Body of pancreas (tissue), 4 donors: ENCODE results near the gene TPK1. TPM values are rescaled to one million over a fixed set of nuclear protein-coding genes. Genes with fewer than 3 reads are reported as not detected.
A peak's percentile ranks its signal among the peaks of the same experiment; 100 is the strongest.

Source experiments
- ATAC-seq: fragments of 150-250 bp; one replicate; pipeline ENCODE4 v1.9.1; 2016
- DNase-seq, 4 donors: peaks; one replicate each; pipeline ENCODE4 v3.0.0-alpha.2; 2019
- H3K27ac ChIP-seq, 4 donors: fragments of 200-600 bp; sonication (generic); 1 replicate in 3 of 4; 2 replicates in 1 of 4; pipeline versions ENCODE4 v1.5.1 to v1.6.1; 2016 to 2019; ENCODE audit warnings: mild to moderate bottlenecking in 1 of 4, mixed read lengths in 1 of 4, moderate library complexity in 1 of 4
- H3K27me3 ChIP-seq, 2 donors: fragments of 200-600 bp; sonication (generic); one replicate each; pipeline ENCODE4 v1.6.0; 2016; ENCODE audit warnings: mild to moderate bottlenecking in 1 of 2
- H3K36me3 ChIP-seq, 2 donors: fragments of 200-600 bp; sonication (generic); replicated peaks in 1 of 2; 2 replicates each; pipeline ENCODE4 v1.5.1; 2016; ENCODE audit warnings: low read depth in 2 of 2; ENCODE audit not compliant: insufficient read depth in 1 of 2
- H3K4me1 ChIP-seq: fragments of 200-600 bp; sonication (generic); one replicate; pipeline ENCODE4 v1.6.0; 2016
- H3K4me3 ChIP-seq, 2 donors: fragments of 200-600 bp; sonication (generic); 1 replicate in 1 of 2; 2 replicates in 1 of 2; pipeline ENCODE4 v1.5.1; 2016 to 2019
- H3K9me3 ChIP-seq, 3 donors: fragments of 200-600 bp; sonication (generic); 1 replicate in 2 of 3; 2 replicates in 1 of 3; pipeline ENCODE4 v1.5.1; 2016
- POLR2A ChIP-seq, 3 donors: fragments of 450-650 bp; IDR thresholded peaks; one replicate each; pipeline ENCODE4 v1.6.1; 2016; ENCODE audit warnings: antibody characterized with exemption in 3 of 3, mild to moderate bottlenecking in 2 of 3
- WGBS, 2 donors: methylation state at CpG; one replicate each; pipeline ENCODE4 v1.1.5; 2017; 5-methylcytosine and 5-hydroxymethylcytosine counted together
- intact Hi-C: fragments of 100-400 bp; cut with DNase I; formaldehyde crosslinking; loops from one replicate; pipeline ENCODE4 v1.15.1; 2023
- total RNA-seq, 2 donors: library from RNA; depleted of rRNA; stranded (reverse); fragments of >200 nt; gene quantifications; one replicate each; pipeline ENCODE4 v1.1.0, GENCODE V29; 2016
- TF ChIP-seq, protein P1 (sequence below), 7 experiments: fragments of 450-650 bp in 4 of 7; fragments of 200-600 bp in 3 of 7; sonication (generic) in 3 of 7; IDR thresholded peaks; one replicate each; pipeline ENCODE4 v1.5.1; 2016 to 2019; ENCODE audit warnings: antibody characterized with exemption in 7 of 7

Gene TPK1
- total RNA-seq, 2 donors from 2014 or later: 0.66 to 1.3 TPM

DNA sequence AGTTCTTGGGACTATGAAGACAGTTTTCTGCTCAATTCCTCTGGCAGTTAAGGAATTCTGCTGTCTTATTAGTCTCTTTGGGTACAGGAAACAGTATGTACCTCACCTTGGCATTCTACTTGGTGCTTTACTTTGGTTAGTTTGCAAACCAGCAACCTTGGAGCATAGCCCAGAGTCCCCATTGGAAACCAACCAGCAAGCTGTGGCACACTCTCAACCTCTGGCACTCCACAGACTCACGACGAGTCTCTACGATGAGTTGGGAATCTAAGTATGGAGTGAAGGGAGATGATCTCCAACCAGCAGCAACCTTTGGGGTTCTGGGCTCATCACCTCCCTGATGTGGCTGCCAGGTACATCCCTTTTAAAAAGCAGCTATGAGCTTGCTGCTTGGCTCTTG lies 43.8 kb downstream of the TPK1 start:
- DNase-seq: peak in 2 of 4 donors; percentile 13 to 22
- Histone ChIP-seq H3K4me3 (no peak overlapping the region), H3K9me3 (no peaks in the 10 kb centered on the region), H3K27me3 (no peaks in the 10 kb centered on the region), H3K27ac (no peak overlapping the region), H3K36me3 (no peaks in the 10 kb centered on the region), H3K4me1 (peaks cover 7% of the 10 kb centered on the region)
- no peak for TF ChIP-seq POLR2A (IDR thresholded peaks at IDR 0.05)
- TF ChIP-seq, protein P1, sequence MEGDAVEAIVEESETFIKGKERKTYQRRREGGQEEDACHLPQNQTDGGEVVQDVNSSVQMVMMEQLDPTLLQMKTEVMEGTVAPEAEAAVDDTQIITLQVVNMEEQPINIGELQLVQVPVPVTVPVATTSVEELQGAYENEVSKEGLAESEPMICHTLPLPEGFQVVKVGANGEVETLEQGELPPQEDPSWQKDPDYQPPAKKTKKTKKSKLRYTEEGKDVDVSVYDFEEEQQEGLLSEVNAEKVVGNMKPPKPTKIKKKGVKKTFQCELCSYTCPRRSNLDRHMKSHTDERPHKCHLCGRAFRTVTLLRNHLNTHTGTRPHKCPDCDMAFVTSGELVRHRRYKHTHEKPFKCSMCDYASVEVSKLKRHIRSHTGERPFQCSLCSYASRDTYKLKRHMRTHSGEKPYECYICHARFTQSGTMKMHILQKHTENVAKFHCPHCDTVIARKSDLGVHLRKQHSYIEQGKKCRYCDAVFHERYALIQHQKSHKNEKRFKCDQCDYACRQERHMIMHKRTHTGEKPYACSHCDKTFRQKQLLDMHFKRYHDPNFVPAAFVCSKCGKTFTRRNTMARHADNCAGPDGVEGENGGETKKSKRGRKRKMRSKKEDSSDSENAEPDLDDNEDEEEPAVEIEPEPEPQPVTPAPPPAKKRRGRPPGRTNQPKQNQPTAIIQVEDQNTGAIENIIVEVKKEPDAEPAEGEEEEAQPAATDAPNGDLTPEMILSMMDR (IDR thresholded peaks at IDR 0.05): no peak
- intact Hi-C loops: no loop called here
- 84 to 92% methylated on average over 3 of the region's 3 CpGs for WGBS, 2 donors
- ATAC-seq: no peak

DNA sequence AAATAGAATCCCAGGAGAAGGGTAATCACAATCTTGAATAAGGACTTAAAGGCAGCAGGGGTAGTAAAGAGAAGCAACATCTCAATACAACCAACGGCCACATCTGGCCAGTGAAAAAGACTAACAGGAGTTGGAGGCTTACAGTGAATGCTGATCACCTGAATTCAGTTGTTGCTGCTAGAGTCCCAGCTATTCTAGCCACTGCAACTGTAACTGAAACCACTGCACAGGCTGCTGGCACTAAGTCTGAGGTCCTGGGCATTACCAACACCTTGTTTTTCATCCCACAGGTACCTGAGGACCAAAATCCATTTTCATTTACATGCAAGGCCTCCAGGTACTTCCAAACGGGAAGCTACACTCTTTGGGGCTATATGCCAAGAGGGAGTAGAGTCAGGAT lies 44.4 kb downstream of the TPK1 start:
- H3K27me3 ChIP-seq: no peaks in the 10 kb centered on the region
- ATAC-seq (no peak), DNase-seq (no peak)
- no peaks in the 10 kb centered on the region for H3K9me3 ChIP-seq
- no peak overlapping the region for H3K27ac ChIP-seq
- TF ChIP-seq, protein P1 (IDR thresholded peaks at IDR 0.05): no peak
- no peak for TF ChIP-seq POLR2A (IDR thresholded peaks at IDR 0.05)
- 61 to 64% methylated on average over 2 of the region's 2 CpGs for WGBS, 2 donors
- H3K4me3 ChIP-seq: no peak overlapping the region
- intact Hi-C loops: no loop called here
- H3K36me3 ChIP-seq: no peaks in the 10 kb centered on the region
- H3K4me1 ChIP-seq: peaks cover 7% of the 10 kb centered on the region

DNA sequence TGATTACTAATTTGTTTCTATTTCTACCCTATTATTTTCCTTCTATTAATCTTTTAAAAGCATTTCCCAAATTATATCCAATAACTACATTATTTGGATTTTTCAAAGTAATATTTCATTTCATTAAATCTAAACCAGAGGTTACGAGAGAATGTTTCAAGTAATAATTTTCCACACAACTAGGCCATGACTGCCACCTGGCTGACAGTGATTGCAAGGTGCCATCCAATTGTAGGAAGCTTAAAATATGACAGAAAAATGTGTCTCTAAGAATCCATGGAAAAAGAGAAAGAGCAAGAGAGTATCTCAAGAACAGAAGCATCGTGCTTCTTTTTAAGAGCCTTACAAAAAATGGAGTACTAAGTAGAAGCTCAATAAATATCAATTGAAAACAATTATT lies 48.7 kb downstream of the TPK1 start:
- H3K36me3 ChIP-seq: no peaks in the 10 kb centered on the region
- no peak overlapping the region for H3K27ac ChIP-seq
- peaks cover 6% of the 10 kb centered on the region for H3K4me1 ChIP-seq
- no peak for DNase-seq
- no peak overlapping the region for H3K4me3 ChIP-seq
- intact Hi-C loops: no loop called here
- WGBS, 2 donors: 89 to 94% methylated on average over 2 of the region's 2 CpGs
- TF ChIP-seq POLR2A (IDR thresholded peaks at IDR 0.05): no peak
- TF ChIP-seq, protein P1 (IDR thresholded peaks at IDR 0.05): no peak
- no peak for ATAC-seq
- H3K27me3 ChIP-seq: no peaks in the 10 kb centered on the region
- no peaks in the 10 kb centered on the region for H3K9me3 ChIP-seq

DNA sequence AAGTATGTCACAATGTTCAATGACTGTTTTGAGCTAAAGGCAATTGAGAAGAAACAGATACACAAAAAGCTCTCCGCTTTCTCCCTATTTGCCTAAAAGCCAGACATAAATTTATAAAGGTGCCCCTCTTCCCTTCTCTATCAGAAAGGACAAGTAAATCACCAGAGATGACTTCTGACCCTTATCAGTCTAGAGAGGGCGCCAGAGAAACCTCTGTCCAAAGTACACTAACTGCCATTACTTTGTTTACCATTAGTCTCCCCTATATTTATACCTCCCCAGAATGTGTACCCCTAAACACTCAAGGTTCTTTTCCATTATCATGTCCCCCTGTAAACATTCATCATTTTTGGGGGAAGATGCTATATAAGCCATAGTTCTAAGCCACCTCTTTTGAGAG lies 49.3 kb downstream of the TPK1 start:
- 69 to 84% methylated on average over 2 of the region's 2 CpGs for whole genome bisulfite sequencing, 2 donors
- no peak for TF ChIP-seq POLR2A (IDR thresholded peaks at IDR 0.05)
- TF ChIP-seq, protein P1 (IDR thresholded peaks at IDR 0.05): no peak

GRCh38 chr7:144786079-144786478 lies 49.8 kb downstream of the TPK1 start:
- DNase-seq (no peak), ATAC-seq (no peak)
- H3K36me3 ChIP-seq: no peaks in the 10 kb centered on the region
- H3K4me3 ChIP-seq: no peak overlapping the region
- H3K4me1 ChIP-seq: no peaks in the 10 kb centered on the region
- H3K9me3 ChIP-seq: no peaks in the 10 kb centered on the region
- intact Hi-C loops: no loop called here
- TF ChIP-seq, protein P1 (IDR thresholded peaks at IDR 0.05): no peak
- no peak for TF ChIP-seq POLR2A (IDR thresholded peaks at IDR 0.05)
- 64 to 79% methylated on average over 1 of the region's 1 CpG for WGBS, 2 donors
- H3K27me3 ChIP-seq: no peaks in the 10 kb centered on the region
- no peak overlapping the region for H3K27ac ChIP-seq

More for the DNA sequence above, 49.3 kb downstream of the TPK1 start:
- DNase-seq: no peak
- H3K36me3 ChIP-seq: no peaks in the 10 kb centered on the region
- ATAC-seq: no peak
- no peak overlapping the region for H3K27ac ChIP-seq
- no peak overlapping the region for H3K4me3 ChIP-seq
- intact Hi-C loops: no loop called here
- H3K27me3 ChIP-seq: no peaks in the 10 kb centered on the region
- peaks cover under 1% of the 10 kb centered on the region for H3K4me1 ChIP-seq
- no peaks in the 10 kb centered on the region for H3K9me3 ChIP-seq
